MCF 10A (cell line): ENCODE data around the gene ITIH4. TPM values are rescaled to one million over a fixed set of nuclear protein-coding genes. Genes with fewer than 3 reads are reported as not detected.

Source experiments
- BruUV-seq: library from RNA; stranded (reverse); fragments of 400-500 nt; replicated peaks from 2 replicates; lab custom pipeline; 2021; lab: Mats Ljungman, UMichigan
- CTCF ChIA-PET: fragments of 300-600 bp; sonication (Branson Sonifier 250); formaldehyde crosslinking; extraction: SDS; loops from one replicate; lab custom pipeline; 2021; ENCODE audit warnings: antibody characterized with exemption, inconsistent platforms; lab: Yijun Ruan, JAX
- POLR2A ChIA-PET: fragments of 300-600, 350-650 bp; sonication (Branson Sonifier 250); formaldehyde crosslinking; extraction: SDS; loops from one replicate; lab custom pipeline; 2020; ENCODE audit warnings: antibody characterized with exemption, inconsistent platforms; lab: Yijun Ruan, JAX
- DNase-seq: peaks from one replicate; pipeline ENCODE4 v3.0.0-alpha.2; 2018; ENCODE audit not compliant: unreplicated experiment
- H3K27ac Mint-ChIP-seq: one replicate; pipeline ENCODE4 v1.8.0; 2022; ENCODE audit warnings: mild to moderate bottlenecking, low read depth, mixed read lengths; ENCODE audit not compliant: unreplicated experiment
- H3K27me3 Mint-ChIP-seq: one replicate; pipeline ENCODE4 v1.8.0; 2022; ENCODE audit warnings: mixed read lengths; ENCODE audit not compliant: insufficient read depth, unreplicated experiment
- H3K36me3 Mint-ChIP-seq: one replicate; pipeline ENCODE4 v1.8.0; 2022; ENCODE audit warnings: mild to moderate bottlenecking, moderate library complexity, mixed read lengths; ENCODE audit not compliant: insufficient read depth, unreplicated experiment
- H3K4me1 Mint-ChIP-seq: one replicate; pipeline ENCODE4 v1.8.0; 2022; ENCODE audit warnings: mixed read lengths; ENCODE audit not compliant: insufficient read depth, unreplicated experiment
- H3K4me3 Mint-ChIP-seq: one replicate; pipeline ENCODE4 v1.8.0; 2022; ENCODE audit warnings: mild to moderate bottlenecking, moderate library complexity, mixed read lengths; ENCODE audit not compliant: unreplicated experiment
- H3K9me3 Mint-ChIP-seq: one replicate; pipeline ENCODE4 v1.8.0; 2022; ENCODE audit warnings: mixed read lengths; ENCODE audit not compliant: unreplicated experiment
- intact Hi-C: fragments of 100-400 bp; cut with micrococcal nuclease; formaldehyde crosslinking; loops from 2 replicates; pipeline ENCODE4 v1.14.1; 2022
- total RNA-seq: library from RNA; stranded (reverse); gene quantifications from 2 replicates; pipeline ENCODE4 v1.2.3, GENCODE V29; 2022
- TF ChIP-seq, protein P1 (sequence below): fragments of 200-600 bp; IDR thresholded peaks from one replicate; pipeline ENCODE4 v1.8.0; 2022; ENCODE audit warnings: antibody characterized with exemption, mild to moderate bottlenecking; ENCODE audit not compliant: unreplicated experiment

The ITIH4 gene
- total RNA-seq, 1 experiment from 2014 or later = 0.58 TPM

DNA sequence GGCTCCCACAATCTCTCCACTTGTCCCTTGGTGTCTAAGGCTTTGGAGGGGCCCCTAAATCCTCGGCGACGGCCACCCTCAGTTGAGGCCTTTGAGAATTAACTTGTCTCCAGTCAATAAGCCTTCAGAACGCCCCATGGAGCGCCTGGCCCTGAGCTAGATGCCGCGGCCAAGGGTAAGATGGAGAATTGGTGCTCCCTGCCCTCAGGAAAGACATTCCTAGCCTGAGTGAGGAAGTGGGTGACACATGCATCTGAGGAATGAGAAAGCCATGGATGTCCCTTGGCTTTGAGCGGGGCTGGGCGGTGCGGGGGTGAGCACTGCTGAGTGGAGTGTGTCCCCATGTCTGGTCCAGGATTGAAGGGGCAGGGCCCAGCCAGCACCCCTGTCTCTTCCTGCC lies 13.3 kb downstream of the ITIH4 start:
- TF ChIP-seq, protein P1, sequence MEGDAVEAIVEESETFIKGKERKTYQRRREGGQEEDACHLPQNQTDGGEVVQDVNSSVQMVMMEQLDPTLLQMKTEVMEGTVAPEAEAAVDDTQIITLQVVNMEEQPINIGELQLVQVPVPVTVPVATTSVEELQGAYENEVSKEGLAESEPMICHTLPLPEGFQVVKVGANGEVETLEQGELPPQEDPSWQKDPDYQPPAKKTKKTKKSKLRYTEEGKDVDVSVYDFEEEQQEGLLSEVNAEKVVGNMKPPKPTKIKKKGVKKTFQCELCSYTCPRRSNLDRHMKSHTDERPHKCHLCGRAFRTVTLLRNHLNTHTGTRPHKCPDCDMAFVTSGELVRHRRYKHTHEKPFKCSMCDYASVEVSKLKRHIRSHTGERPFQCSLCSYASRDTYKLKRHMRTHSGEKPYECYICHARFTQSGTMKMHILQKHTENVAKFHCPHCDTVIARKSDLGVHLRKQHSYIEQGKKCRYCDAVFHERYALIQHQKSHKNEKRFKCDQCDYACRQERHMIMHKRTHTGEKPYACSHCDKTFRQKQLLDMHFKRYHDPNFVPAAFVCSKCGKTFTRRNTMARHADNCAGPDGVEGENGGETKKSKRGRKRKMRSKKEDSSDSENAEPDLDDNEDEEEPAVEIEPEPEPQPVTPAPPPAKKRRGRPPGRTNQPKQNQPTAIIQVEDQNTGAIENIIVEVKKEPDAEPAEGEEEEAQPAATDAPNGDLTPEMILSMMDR = no peak
- intact Hi-C loops = no loop called here
- H3K4me3 Mint-ChIP-seq = no peak overlapping the region
- no peaks in the 10 kb centered on the region for H3K36me3 Mint-ChIP-seq
- H3K27ac Mint-ChIP-seq = no peak overlapping the region
- no TSS peak for BruUV-seq
- no peaks in the 10 kb centered on the region for H3K27me3 Mint-ChIP-seq
- POLR2A ChIA-PET = interaction anchor here (0.6 kb wide), 1 partner anchor 37 kb away, joined by 3 read pairs; no protein-coding TSS in a partner anchor
- no peaks in the 10 kb centered on the region for H3K9me3 Mint-ChIP-seq
- no peaks in the 10 kb centered on the region for H3K4me1 Mint-ChIP-seq
- CTCF ChIA-PET = interaction anchor here (2.0 kb wide), 1 partner anchor 22 kb away, joined by 5 read pairs; no protein-coding TSS in a partner anchor
- DNase-seq = no peak

DNA sequence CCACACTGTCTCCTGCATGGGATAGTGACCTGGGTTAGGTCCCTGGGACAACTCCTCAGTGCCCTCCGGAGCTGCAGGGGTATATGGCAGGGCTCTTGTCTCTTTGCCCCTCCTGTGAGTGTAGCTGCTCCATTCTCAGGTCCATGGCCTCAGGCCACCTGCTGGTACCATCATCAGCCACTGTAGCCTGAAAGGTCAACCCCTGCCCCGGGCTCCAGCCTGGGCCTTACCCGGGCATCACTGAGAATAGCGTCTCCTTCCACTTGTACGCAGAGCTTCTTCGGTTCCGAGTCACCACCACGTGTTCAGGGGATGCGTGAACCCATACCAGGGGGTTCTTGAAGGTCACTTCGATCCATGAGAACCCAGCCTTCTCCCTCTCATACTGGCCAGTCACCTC lies 13.8 kb downstream of the ITIH4 start:
- no peaks in the 10 kb centered on the region for H3K36me3 Mint-ChIP-seq
- no peaks in the 10 kb centered on the region for H3K27me3 Mint-ChIP-seq
- ChIA-PET CTCF (interaction anchor here (2.0 to 2.4 kb wide), 2 partner anchors 18 to 22 kb away, joined by 5 to 9 read pairs; no protein-coding TSS in a partner anchor), POLR2A (interaction anchor here (0.6 kb wide), 1 partner anchor 37 kb away, joined by 3 read pairs; no protein-coding TSS in a partner anchor)
- H3K4me1 Mint-ChIP-seq = no peaks in the 10 kb centered on the region
- no TSS peak for BruUV-seq
- H3K9me3 Mint-ChIP-seq = no peaks in the 10 kb centered on the region
- intact Hi-C loops = no loop called here
- DNase-seq = no peak
- no peak overlapping the region for H3K27ac Mint-ChIP-seq
- no peak overlapping the region for H3K4me3 Mint-ChIP-seq
- TF ChIP-seq, protein P1 = no peak

DNA sequence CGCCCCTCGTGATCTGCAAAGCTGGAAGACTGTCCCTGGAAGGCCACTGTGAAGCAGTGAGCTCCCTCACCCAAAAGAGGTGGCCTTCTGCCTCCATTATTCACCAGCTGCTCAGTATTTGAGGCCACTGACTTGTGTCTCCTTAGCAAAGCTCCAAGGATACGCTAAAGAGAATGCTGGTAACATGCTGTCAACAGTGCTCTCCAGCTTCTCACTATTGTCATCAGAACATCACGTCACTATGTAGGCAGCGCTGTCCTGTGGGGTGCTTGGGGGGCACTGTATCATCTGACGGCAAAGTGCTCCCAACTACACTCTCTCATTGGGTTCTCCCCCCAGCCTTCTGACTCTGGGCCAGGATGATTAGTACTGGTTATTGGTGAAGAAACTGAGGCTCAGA lies 14.3 kb downstream of the ITIH4 start:
- H3K9me3 Mint-ChIP-seq = no peaks in the 10 kb centered on the region
- H3K4me1 Mint-ChIP-seq = no peaks in the 10 kb centered on the region
- TF ChIP-seq, protein P1 = no peak
- DNase-seq = no peak
- BruUV-seq = no TSS peak
- H3K36me3 Mint-ChIP-seq = no peaks in the 10 kb centered on the region
- no peaks in the 10 kb centered on the region for H3K27me3 Mint-ChIP-seq
- intact Hi-C loops = no loop called here
- ChIA-PET CTCF (interaction anchor here (1.0 to 2.4 kb wide), 3 partner anchors 17 to 67 kb away, joined by 5 to 9 read pairs (median 5); no protein-coding TSS in a partner anchor), POLR2A (no interaction called here)
- no peak overlapping the region for H3K4me3 Mint-ChIP-seq
- H3K27ac Mint-ChIP-seq = no peak overlapping the region

DNA sequence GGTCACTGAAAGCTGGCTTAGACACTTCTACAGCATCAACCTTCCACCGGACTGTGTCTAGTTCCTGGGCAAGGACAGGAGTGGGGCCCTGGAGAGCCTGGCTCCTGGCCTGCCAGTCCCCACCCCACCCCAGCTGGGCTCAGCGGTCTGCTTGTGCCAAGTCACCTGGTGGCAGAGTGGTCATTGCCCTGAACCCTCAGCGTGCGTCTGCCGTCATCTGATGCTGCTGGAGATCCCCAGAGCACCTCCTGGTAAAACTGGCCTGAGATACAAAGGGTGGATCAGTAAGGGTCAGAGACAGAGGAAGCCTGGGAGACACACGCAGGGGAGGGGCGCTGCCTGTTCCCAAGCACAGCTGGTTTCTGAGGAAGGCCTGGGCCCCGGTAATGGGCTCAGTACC lies 16.7 kb downstream of the ITIH4 start:
- no peak overlapping the region for H3K4me3 Mint-ChIP-seq
- ChIA-PET CTCF (interaction anchor here (0.9 kb wide), 1 partner anchor 14 kb away, joined by 5 read pairs; no protein-coding TSS in a partner anchor), POLR2A (no interaction called here)
- no peaks in the 10 kb centered on the region for H3K36me3 Mint-ChIP-seq
- H3K27me3 Mint-ChIP-seq = peaks cover 10% of the 10 kb centered on the region
- no peaks in the 10 kb centered on the region for H3K4me1 Mint-ChIP-seq
- no peak for DNase-seq
- TF ChIP-seq, protein P1 = no peak
- H3K9me3 Mint-ChIP-seq = no peaks in the 10 kb centered on the region
- intact Hi-C loops = no loop called here
- no peak overlapping the region for H3K27ac Mint-ChIP-seq
- BruUV-seq = no TSS peak
